ENCODE data around the gene BHLHA15.

Gene BHLHA15

DNA sequence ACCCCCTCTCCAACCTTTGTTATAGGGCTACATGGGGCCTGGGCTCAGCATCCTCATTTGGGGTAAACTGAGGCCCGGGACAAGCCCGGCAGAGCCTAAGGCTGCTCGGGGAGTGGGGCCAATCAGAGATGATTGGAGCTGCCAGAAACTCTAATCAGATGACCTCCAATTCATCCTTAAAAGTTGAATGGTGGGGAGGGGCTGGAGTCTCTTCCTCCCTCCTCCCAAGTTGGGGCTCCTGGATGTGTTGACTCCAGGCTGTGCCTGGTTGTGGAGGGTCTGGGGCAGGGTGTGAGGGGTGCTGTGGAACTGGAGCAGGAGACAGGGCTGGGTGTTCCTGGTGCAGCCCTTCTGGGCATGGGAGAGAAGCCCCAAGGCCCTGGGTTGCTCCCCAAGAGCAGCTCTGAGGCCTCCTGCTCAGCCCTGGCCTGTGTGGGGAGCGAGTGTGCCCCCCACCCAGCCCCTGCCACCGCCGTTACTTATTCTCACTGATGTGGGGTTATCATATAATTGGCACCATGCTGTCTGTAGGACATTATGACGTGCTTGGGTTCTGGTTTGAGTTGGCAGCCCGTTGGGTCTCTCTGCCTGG is 2.2 kb downstream of the BHLHA15 start:
- no peak for DNase-seq (ENCODE audit: extremely low spot score)
- CTCF ChIA-PET, result interaction anchor here (2.2 kb wide), 1 partner anchor 11 kb away, joined by 8 read pairs; no protein-coding TSS in a partner anchor
- TF ChIP-seq, protein P1, sequence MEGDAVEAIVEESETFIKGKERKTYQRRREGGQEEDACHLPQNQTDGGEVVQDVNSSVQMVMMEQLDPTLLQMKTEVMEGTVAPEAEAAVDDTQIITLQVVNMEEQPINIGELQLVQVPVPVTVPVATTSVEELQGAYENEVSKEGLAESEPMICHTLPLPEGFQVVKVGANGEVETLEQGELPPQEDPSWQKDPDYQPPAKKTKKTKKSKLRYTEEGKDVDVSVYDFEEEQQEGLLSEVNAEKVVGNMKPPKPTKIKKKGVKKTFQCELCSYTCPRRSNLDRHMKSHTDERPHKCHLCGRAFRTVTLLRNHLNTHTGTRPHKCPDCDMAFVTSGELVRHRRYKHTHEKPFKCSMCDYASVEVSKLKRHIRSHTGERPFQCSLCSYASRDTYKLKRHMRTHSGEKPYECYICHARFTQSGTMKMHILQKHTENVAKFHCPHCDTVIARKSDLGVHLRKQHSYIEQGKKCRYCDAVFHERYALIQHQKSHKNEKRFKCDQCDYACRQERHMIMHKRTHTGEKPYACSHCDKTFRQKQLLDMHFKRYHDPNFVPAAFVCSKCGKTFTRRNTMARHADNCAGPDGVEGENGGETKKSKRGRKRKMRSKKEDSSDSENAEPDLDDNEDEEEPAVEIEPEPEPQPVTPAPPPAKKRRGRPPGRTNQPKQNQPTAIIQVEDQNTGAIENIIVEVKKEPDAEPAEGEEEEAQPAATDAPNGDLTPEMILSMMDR (IDR thresholded peaks at IDR 0.05; ENCODE audit: control extremely low read depth, extremely low read depth, low read depth, missing control alignments), result no peak
- POLR2A ChIA-PET, result no interaction called here

DNA sequence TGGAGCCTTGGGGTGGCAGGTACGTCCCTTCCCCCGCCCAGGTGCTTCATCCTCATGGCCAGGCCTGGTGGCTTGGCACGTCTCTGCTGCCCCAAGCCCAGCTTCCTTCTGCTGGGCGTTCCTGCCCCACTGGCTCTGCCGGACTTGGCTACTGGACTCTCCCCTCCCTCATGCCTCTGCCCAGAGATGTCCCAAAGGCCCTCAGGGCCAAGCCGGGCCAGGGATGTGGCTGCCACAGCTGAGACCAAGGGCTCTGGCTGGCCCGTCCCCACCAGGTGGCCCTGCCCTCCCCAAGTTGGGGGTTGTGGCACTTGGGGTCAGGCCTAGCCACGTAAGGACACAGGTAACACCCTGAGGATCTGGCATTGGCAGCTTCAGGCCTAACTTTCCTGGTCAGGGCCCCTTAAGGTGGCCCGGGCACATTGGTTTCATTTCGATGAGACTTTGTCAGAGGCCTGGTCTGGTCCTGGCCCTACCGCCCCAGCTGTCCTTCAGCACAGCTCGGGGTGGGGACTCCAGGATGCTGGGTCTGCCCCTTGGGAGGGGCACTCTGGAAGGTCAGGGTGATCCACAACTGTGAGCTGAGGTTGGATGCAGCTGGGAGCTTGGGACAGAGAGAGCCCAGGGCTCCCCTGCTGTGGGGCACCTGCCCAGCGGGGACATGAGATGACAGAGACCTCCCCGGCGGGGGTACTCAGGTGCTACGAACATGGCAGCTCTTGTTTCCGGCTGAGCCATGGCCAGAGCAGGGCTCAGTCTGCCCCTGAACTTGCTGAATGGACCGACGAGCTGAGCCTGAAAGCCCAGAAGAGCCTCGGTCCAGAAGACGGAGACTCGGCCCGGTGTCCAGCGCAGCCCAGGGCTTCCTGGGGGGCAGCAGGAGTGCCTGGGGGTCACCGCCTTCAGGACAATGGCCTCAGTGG is 2.9 kb downstream of the BHLHA15 start:
- ChIA-PET POLR2A (no interaction called here), CTCF (interaction anchor here (2.2 kb wide), 1 partner anchor 12 kb away, joined by 8 read pairs; no protein-coding TSS in a partner anchor)
- TF ChIP-seq, protein P1 (IDR thresholded peaks at IDR 0.05; ENCODE audit: control extremely low read depth, extremely low read depth, low read depth, missing control alignments), result no peak
- DNase-seq (ENCODE audit: extremely low spot score), result no peak

DNA sequence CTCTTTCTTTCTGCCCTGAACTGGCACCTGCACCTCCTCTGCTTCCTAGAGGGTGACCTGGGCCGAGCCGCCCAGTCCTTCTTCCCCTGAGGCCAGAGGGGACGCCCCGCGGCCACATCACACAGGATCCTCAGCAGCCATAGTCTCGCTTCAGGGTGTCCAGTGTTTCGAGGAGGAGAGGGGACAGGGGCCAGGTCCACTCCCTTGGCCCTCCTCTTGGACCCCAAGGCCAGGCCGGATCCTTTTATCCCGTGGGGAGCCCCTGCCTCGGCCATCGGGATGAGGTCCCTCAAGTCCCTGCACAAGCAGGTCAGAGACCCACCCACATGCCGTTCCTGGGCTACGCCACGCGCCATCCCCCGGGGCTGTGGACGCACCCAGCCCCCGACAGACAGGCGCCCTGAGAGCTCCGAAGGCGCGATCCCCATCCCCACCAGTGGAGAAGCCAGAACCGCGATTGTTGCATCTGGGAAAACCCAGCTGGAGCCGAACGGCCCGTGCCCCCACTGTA is 3.6 kb downstream of the BHLHA15 start:
- TF ChIP-seq, protein P1 (IDR thresholded peaks at IDR 0.05; ENCODE audit: control extremely low read depth, extremely low read depth, low read depth, missing control alignments), result no peak
- DNase-seq (ENCODE audit: extremely low spot score), result no peak
- CTCF ChIA-PET, result interaction anchor here (1.5 kb wide), 1 partner anchor 12 kb away, joined by 4 read pairs; no protein-coding TSS in a partner anchor
- POLR2A ChIA-PET, result no interaction called here

DNA sequence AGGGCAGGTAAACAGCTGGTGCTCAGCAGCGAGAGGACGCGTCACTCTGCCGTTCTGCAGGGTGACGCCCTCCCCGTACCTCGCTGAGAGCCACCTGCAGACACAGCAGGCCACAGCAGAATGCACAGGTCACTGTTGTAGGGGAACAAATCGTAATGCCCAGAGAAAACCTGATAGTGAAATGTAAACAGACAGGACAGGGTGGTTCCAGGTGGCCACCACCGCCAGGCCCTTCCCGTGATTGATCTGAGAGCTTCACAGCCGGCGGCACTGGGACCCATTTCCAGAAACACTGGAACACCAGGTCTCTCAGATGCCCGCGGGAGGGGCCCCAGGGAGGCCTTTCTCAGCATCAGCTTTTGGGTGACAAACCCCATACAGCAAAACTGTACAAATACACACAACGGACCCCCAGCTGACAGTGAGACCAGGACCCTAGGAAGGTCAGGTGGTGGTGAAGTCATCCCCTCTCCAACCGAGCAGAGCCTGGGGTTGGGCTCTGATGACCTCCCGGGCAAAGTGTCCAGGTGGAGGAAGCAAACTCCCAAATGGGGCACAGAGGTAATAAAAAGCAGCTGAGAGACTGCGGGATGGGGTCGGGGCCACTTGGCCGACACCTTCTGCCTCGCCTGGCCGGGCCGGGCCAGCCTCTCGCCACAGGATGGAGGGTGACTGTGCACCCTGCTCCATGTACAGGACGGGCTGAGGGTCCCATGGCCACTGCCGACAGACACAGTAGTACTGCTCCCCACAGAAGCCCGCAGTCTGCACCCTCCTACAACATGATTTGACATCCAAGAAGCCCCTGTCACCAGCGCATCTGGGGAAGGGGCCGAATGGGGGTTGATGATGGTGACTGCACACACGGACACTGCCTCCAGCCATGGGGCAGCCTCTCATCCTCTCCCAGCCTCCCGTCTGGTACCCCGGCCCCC is 4.6 kb downstream of the BHLHA15 start:
- ChIA-PET POLR2A (no interaction called here), CTCF (interaction anchor here (1.5 kb wide), 1 partner anchor 13 kb away, joined by 4 read pairs; no protein-coding TSS in a partner anchor)
- DNase-seq (ENCODE audit: extremely low spot score), result no peak
- TF ChIP-seq, protein P1 (IDR thresholded peaks at IDR 0.05; ENCODE audit: control extremely low read depth, extremely low read depth, low read depth, missing control alignments), result no peak

DNA sequence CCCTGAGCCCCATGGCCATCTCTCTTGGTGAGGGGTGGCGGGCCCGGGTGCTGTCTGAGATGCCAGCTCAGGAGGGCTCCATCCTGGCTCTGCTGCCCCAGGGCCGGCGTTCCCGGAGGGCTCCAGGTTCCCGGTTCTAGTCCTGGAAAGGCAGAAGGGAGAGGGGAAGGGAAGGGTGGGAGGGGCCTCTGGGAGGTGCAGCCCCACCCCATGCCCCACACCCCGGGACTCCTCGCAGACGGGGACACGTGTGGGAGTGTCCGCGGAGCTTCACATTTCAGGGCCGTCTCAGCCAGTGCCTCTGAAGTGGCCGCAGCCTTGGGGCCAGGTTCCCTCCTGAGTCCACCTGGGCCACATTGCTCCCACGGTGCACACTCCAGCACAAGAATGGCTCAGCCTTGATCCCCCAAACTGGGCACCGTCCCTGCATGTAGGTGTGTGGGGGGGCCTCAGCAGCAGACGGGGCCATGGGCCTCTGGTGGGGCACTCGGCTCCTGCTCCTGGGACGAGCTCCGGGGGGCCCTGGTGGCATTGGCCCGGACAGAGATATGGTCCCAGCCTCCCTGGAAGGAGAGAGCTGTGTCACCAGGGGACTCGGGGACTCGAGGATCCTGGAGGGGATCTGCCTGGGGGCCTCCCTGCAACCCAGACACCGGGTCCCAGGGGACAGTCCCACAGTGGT is 5.8 kb downstream of the BHLHA15 start:
- no peak for DNase-seq (ENCODE audit: extremely low spot score)
- POLR2A ChIA-PET, result no interaction called here
- TF ChIP-seq, protein P1 (IDR thresholded peaks at IDR 0.05; ENCODE audit: control extremely low read depth, extremely low read depth, low read depth, missing control alignments), result no peak
- CTCF ChIA-PET, result no interaction called here
